GM19397 (cell line): Measurements from ENCODE around the gene USH1G.
"Not testable (repeated sequence)": the region's sequence is repeated elsewhere in the genome, so short reads cannot be mapped to it uniquely, and the experiment has no call there.

ENCODE experiments used
- ATAC-seq: cut with Tn5 transposase; IDR thresholded peaks from one replicate; pipeline ENCODE4 v1.9.1; 2021; ENCODE audit warnings: mild to moderate bottlenecking, moderate library complexity; ENCODE audit not compliant: unreplicated experiment

Gene USH1G

DNA sequence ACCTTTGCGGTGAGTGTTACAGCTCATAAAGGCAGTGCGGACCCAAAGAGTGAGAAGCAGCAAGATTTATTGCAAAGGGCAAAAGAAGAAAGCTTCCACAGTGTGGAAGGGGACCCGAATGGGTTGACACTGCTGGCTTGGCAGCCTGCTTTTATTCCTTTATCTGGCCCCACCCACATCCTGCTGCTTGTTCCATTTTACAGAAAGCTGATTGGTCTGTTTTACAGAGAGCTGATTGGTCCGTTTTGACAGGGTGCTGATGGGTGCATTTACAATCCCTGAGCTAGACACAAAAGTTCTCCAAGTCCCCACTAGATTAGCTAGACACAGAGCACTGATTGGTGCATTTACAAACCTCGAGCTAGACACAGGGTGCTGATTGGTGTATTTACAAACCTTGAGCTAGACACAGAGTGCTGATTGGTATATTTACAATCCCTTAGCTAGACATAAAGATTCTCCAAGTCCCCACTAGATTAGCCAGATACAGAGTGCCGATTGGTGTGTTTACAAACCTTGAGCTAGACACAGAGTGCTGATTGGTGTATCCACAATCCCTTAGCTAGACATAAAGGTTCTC is 16.8 kb downstream of the USH1G start:
- not testable (repeated sequence) for ATAC-seq

GRCh38 chr17:74904687-74905409 is 18.2 kb downstream of the USH1G start:
- no peak for ATAC-seq

GRCh38 chr17:74903671-74904070 is 19.4 kb downstream of the USH1G start:
- ATAC-seq = no peak

- no peak for ATAC-seq
These were observed 20.0 kb downstream of the USH1G start for GRCh38 chr17:74903034-74903433.

GRCh38 chr17:74901353-74902135 is 21.5 kb downstream of the USH1G start:
- ATAC-seq = no peak

- no peak for ATAC-seq
These were observed 22.8 kb downstream of the USH1G start for GRCh38 chr17:74900208-74900607.

GRCh38 chr17:74898376-74898946 is 24.6 kb downstream of the USH1G start:
- no peak for ATAC-seq

GRCh38 chr17:74893936-74894671 is 29.0 kb downstream of the USH1G start:
- no peak for ATAC-seq

DNA sequence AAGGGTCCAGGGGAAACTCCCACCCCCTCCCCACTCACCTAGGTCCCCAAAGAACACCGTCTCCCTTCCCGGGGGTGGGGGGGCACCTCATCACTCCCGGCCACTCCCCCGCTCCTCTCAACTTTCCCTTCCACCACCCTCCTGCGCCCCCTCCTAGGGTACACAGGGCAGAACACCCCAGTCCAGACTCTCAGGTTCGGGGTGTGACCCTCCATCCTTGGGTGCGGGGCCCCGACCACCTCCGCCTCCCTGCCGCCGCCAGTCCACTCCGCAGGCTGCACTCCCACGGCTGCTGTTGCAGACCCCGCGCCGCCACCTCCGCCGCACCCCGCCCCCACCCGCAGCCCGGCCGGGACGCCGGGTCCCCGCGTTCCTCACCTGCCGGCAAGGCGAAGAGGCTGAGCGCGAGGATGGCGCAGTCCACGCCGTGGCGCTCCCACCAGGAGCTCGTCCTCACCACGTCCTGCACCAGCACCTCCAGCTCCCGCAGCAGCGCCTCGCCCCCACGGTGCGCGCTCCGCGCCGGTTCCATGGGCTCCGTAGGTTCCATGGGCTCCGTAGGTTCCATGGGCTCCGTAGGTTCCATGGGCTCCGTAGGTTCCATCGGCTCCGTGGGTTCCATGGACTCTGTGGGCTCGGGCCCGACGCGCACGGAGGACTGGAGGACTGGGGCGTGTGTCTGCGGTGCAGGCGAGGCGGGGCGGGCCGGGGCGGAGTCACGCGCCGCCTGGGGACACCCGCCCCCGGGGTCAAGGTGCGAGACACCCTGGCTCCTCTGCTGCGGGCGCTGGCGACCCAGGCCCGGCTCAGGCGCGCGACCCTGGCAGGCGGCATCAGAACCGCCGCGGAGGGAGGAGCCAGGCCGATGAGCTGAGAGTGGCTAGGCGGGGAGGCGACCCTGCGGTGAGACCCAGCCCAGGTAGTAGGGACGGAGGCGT is 29.8 kb downstream of the USH1G start, which contains the start of gene FADS6:
Gene FADS6, minus strand, starts transcription at position 660 of the 938 bp plus-strand sequence. Its CDS starts 38 bp downstream, at position 622.
- ATAC-seq = no peak

- no peak for ATAC-seq
These were observed 30.8 kb downstream of the USH1G start for GRCh38 chr17:74892013-74892841.

- no peak for ATAC-seq
These were observed 32.5 kb downstream of the USH1G start for GRCh38 chr17:74890554-74890953.

GRCh38 chr17:74888469-74888868 is 34.6 kb downstream of the USH1G start:
- ATAC-seq = no peak

GRCh38 chr17:74883241-74883745 is 39.8 kb downstream of the USH1G start:
- no peak for ATAC-seq

- no peak for ATAC-seq
These were observed 40.4 kb downstream of the USH1G start for GRCh38 chr17:74882517-74883240.

- ATAC-seq = no peak
These were observed 42.0 kb downstream of the USH1G start for GRCh38 chr17:74881073-74881472.

- no peak for ATAC-seq
These were observed 43.7 kb downstream of the USH1G start for GRCh38 chr17:74879308-74879707.

GRCh38 chr17:74878658-74879057 is 44.4 kb downstream of the USH1G start:
- no peak for ATAC-seq
